ENCODE data around the gene LAMB3. TPM values are rescaled to one million over a fixed set of nuclear protein-coding genes. Genes with fewer than 3 reads are reported as not detected.

LAMB3 gene
- polyA plus RNA-seq, 1 donor from 2014 or later = 5.8 TPM

DNA sequence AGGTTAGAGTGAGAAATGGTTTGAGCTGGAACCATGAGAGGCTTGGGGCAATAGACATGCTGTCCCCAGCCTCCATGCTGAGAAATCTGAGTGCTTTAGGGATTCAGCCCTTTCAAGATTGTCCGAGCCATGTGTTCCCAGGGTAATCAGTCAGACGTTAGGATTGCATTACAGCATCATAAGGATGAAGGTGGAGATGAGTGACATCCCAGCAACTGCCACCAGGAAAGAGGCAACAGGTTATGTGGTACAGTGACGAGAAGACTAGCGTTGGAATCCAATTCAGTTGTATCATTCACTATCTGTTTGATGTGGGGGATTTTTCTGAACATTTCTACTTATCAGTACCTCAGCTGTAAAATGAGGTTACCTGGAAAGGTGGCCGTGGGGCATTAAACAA lies 67.0 kb downstream of the LAMB3 start:
- H3K9me2 ChIP-seq (ENCODE audit: insufficient read depth, low read length) = no peaks in the 10 kb centered on the region
- H3K9me3 ChIP-seq (ENCODE audit: low read length) = no peaks in the 10 kb centered on the region
- H2AFZ ChIP-seq (ENCODE audit: low read depth, low read length) = no peak overlapping the region
- TF ChIP-seq POLR2AphosphoS5 (IDR thresholded peaks at IDR 0.05) = no peak
- no peak for TF ChIP-seq RAD21 (conservative IDR thresholded peaks at IDR 0.05)
- TF ChIP-seq SMC3 (conservative IDR thresholded peaks at IDR 0.05; ENCODE audit: poor library complexity) = no peak
- no peak for TF ChIP-seq MXI1 (conservative IDR thresholded peaks at IDR 0.05; ENCODE audit: poor library complexity, severe bottlenecking)
- no peak for TF ChIP-seq EP300 (conservative IDR thresholded peaks at IDR 0.05; ENCODE audit: poor library complexity, severe bottlenecking)
- no peak for TF ChIP-seq EZH2 (IDR thresholded peaks at IDR 0.05; ENCODE audit: borderline replicate concordance, insufficient read depth, low read length, poor library complexity, severe bottlenecking)
- TF ChIP-seq TAF1 (IDR thresholded peaks at IDR 0.05; ENCODE audit: low read depth) = no peak
- no peak for TF ChIP-seq REST (IDR thresholded peaks at IDR 0.05; ENCODE audit: borderline replicate concordance)
- TF ChIP-seq, protein P1, sequence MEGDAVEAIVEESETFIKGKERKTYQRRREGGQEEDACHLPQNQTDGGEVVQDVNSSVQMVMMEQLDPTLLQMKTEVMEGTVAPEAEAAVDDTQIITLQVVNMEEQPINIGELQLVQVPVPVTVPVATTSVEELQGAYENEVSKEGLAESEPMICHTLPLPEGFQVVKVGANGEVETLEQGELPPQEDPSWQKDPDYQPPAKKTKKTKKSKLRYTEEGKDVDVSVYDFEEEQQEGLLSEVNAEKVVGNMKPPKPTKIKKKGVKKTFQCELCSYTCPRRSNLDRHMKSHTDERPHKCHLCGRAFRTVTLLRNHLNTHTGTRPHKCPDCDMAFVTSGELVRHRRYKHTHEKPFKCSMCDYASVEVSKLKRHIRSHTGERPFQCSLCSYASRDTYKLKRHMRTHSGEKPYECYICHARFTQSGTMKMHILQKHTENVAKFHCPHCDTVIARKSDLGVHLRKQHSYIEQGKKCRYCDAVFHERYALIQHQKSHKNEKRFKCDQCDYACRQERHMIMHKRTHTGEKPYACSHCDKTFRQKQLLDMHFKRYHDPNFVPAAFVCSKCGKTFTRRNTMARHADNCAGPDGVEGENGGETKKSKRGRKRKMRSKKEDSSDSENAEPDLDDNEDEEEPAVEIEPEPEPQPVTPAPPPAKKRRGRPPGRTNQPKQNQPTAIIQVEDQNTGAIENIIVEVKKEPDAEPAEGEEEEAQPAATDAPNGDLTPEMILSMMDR (IDR thresholded peaks at IDR 0.05; ENCODE audit: poor library complexity, severe bottlenecking) = no peak
- H3K27me3 ChIP-seq (ENCODE audit: insufficient read depth, low read depth, low read length) = no peaks in the 10 kb centered on the region
- no peaks in the 10 kb centered on the region for H3K36me3 ChIP-seq (ENCODE audit: insufficient read depth, low read length)
- H3K79me2 ChIP-seq (replicated peaks; ENCODE audit: insufficient read depth, low read length) = no peaks in the 10 kb centered on the region
- H3K4me3 ChIP-seq (ENCODE audit: low read length) = peak overlapping the region; percentile 70
- H3K27ac ChIP-seq (ENCODE audit: low read length) = peak overlapping the region; percentile 29
- no peaks in the 10 kb centered on the region for H4K20me1 ChIP-seq (ENCODE audit: insufficient read depth)
- H3K9ac ChIP-seq (ENCODE audit: low read length) = peak overlapping the region; percentile 52
- peak overlapping the region; percentile 52 for H3K4me2 ChIP-seq (ENCODE audit: low read length)
- no peaks in the 10 kb centered on the region for H3F3A ChIP-seq (ENCODE audit: insufficient read depth, low read length, poor library complexity, severe bottlenecking)

DNA sequence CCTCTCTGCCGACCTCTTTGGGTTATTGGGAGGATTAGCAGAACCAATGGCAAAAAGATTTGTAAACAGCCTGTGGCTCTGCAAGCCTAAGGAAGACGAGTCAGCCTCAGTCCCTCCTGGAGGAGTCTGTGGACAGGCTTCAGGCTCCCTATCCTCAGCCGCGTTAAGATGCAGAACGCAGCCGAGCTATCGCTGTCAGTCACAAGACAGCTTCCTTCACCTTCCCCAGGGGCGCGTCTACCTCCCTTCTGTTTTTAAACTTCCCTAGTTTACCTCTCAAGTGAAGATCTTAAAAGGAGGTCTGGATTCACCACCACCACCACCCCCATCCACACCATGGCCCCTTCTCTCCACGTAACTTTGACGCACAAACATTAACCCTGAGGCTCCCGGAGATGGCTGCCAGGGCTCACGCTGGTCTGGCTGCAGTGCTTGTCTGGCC lies 68.0 kb downstream of the LAMB3 start:
- Histone ChIP-seq H3K36me3 (ENCODE audit: insufficient read depth, low read length) (no peaks in the 10 kb centered on the region), H3K79me2 (replicated peaks; ENCODE audit: insufficient read depth, low read length) (no peaks in the 10 kb centered on the region), H3K9ac (ENCODE audit: low read length) (peak overlapping the region; percentile 63), H4K20me1 (ENCODE audit: insufficient read depth) (no peaks in the 10 kb centered on the region), H3F3A (ENCODE audit: insufficient read depth, low read length, poor library complexity, severe bottlenecking) (no peaks in the 10 kb centered on the region), H3K27me3 (ENCODE audit: insufficient read depth, low read depth, low read length) (no peaks in the 10 kb centered on the region), H3K9me3 (ENCODE audit: low read length) (no peaks in the 10 kb centered on the region), H3K9me2 (ENCODE audit: insufficient read depth, low read length) (no peaks in the 10 kb centered on the region), H3K4me2 (ENCODE audit: low read length) (peak overlapping the region; percentile 52), H3K27ac (ENCODE audit: low read length) (peak overlapping the region; percentile 75), H2AFZ (ENCODE audit: low read depth, low read length) (no peak overlapping the region), H3K4me3 (ENCODE audit: low read length) (peak overlapping the region; percentile 70)
- TF ChIP-seq RAD21 (conservative IDR thresholded peaks at IDR 0.05) = no peak
- no peak for TF ChIP-seq TAF1 (IDR thresholded peaks at IDR 0.05; ENCODE audit: low read depth)
- TF ChIP-seq MXI1 (conservative IDR thresholded peaks at IDR 0.05; ENCODE audit: poor library complexity, severe bottlenecking) = no peak
- no peak for TF ChIP-seq SMC3 (conservative IDR thresholded peaks at IDR 0.05; ENCODE audit: poor library complexity)
- TF ChIP-seq EZH2 (IDR thresholded peaks at IDR 0.05; ENCODE audit: borderline replicate concordance, insufficient read depth, low read length, poor library complexity, severe bottlenecking) = no peak
- TF ChIP-seq EP300 (conservative IDR thresholded peaks at IDR 0.05; ENCODE audit: poor library complexity, severe bottlenecking) = no peak
- TF ChIP-seq REST (IDR thresholded peaks at IDR 0.05; ENCODE audit: borderline replicate concordance) = no peak
- no peak for TF ChIP-seq POLR2AphosphoS5 (IDR thresholded peaks at IDR 0.05)
- TF ChIP-seq, protein P1 (IDR thresholded peaks at IDR 0.05; ENCODE audit: poor library complexity, severe bottlenecking) = no peak
